Esophagus muscularis mucosa (tissue), 3 donors: Measurements from ENCODE around the gene SMIM34.
"Not testable (repeated sequence)": the region's sequence is repeated elsewhere in the genome, so short reads cannot be mapped to it uniquely, and the experiment has no call there.

ENCODE experiments used
- POLR2A ChIP-seq: fragments of 450-650 bp; IDR thresholded peaks from one replicate; pipeline ENCODE4 v1.6.1; 2017; ENCODE audit warnings: antibody characterized with exemption, moderate library complexity, mild to moderate bottlenecking, low read depth
- TF ChIP-seq, protein P1 (sequence below), 3 experiments: fragments of 200-600 bp in 2 of 3; fragments of 450-650 bp in 1 of 3; sonication (generic) in 2 of 3; IDR thresholded peaks; one replicate each; pipeline ENCODE4 v1.5.1; 2017 to 2019; ENCODE audit warnings: antibody characterized with exemption in 3 of 3, mild to moderate bottlenecking in 2 of 3, moderate library complexity in 1 of 3

DNA sequence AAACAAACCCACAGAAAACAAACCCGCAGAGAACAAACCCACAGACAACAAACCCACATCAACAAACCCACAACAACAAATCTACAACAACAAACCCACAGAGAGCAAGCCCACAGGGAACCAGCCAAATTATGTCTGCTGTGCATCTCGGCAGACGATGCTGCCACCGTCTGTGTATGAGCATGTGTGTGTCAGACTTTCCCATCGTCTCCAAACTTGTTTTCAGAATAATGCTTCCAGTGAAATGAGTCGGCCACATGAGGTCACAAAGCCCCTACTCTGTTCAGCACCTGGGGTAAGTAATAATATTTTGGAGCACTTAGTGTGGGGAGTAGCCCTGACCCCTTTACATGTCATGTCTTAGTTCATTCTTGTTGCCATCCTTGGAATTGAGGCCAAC, 17.6 kb downstream of the SMIM34 start:
- TF ChIP-seq, protein P1, sequence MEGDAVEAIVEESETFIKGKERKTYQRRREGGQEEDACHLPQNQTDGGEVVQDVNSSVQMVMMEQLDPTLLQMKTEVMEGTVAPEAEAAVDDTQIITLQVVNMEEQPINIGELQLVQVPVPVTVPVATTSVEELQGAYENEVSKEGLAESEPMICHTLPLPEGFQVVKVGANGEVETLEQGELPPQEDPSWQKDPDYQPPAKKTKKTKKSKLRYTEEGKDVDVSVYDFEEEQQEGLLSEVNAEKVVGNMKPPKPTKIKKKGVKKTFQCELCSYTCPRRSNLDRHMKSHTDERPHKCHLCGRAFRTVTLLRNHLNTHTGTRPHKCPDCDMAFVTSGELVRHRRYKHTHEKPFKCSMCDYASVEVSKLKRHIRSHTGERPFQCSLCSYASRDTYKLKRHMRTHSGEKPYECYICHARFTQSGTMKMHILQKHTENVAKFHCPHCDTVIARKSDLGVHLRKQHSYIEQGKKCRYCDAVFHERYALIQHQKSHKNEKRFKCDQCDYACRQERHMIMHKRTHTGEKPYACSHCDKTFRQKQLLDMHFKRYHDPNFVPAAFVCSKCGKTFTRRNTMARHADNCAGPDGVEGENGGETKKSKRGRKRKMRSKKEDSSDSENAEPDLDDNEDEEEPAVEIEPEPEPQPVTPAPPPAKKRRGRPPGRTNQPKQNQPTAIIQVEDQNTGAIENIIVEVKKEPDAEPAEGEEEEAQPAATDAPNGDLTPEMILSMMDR (IDR thresholded peaks at IDR 0.05) = not testable (repeated sequence)
- TF ChIP-seq POLR2A = not testable (repeated sequence)
